ENCODE measurements around the gene TRIM6.

- TF ChIP-seq CTCF (IDR thresholded peaks at IDR 0.05 in 4 of 5, conservative IDR thresholded peaks at IDR 0.05 in 1 of 5) = no peak
- TF ChIP-seq POLR2A (IDR thresholded peaks at IDR 0.05) = no peak
Observed at GRCh38 chr11:5564259-5565019, 32.0 kb upstream of the TRIM6 start.

Data from gastrocnemius medialis (tissue), 4 donors.